Measurements from ENCODE around the gene SLC45A2.

Gene SLC45A2

GRCh38 chr5:33937017-33937706 lies 47.3 kb downstream of the SLC45A2 start:
- H3K4me3 ChIP-seq (ENCODE audit: low read depth, low read length): no peak overlapping the region
- TF ChIP-seq, protein P1, sequence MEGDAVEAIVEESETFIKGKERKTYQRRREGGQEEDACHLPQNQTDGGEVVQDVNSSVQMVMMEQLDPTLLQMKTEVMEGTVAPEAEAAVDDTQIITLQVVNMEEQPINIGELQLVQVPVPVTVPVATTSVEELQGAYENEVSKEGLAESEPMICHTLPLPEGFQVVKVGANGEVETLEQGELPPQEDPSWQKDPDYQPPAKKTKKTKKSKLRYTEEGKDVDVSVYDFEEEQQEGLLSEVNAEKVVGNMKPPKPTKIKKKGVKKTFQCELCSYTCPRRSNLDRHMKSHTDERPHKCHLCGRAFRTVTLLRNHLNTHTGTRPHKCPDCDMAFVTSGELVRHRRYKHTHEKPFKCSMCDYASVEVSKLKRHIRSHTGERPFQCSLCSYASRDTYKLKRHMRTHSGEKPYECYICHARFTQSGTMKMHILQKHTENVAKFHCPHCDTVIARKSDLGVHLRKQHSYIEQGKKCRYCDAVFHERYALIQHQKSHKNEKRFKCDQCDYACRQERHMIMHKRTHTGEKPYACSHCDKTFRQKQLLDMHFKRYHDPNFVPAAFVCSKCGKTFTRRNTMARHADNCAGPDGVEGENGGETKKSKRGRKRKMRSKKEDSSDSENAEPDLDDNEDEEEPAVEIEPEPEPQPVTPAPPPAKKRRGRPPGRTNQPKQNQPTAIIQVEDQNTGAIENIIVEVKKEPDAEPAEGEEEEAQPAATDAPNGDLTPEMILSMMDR (IDR thresholded peaks at IDR 0.05; ENCODE audit: borderline replicate concordance, insufficient read depth, low read depth, low read length): no peak

DNA sequence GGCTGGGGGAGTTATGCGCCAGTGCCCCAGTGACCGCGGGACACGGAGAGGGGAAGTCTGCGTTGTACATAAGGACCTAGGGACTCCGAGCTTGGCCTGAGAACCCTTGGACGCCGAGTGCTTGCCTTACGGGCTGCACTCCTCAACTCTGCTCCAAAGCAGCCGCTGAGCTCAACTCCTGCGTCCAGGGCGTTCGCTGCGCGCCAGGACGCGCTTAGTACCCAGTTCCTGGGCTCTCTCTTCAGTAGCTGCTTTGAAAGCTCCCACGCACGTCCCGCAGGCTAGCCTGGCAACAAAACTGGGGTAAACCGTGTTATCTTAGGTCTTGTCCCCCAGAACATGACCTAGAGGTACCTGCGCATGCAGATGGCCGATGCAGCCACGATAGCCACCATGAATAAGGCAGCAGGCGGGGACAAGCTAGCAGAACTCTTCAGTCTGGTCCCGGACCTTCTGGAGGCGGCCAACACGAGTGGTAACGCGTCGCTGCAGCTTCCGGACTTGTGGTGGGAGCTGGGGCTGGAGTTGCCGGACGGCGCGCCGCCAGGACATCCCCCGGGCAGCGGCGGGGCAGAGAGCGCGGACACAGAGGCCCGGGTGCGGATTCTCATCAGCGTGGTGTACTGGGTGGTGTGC lies 48.0 kb downstream of the SLC45A2 start, which contains the start of gene RXFP3:
Gene RXFP3, plus strand, starts transcription at position 6 of the 636 bp plus-strand sequence. Its CDS starts 355 bp downstream, at position 361.
- TF ChIP-seq, protein P1 (IDR thresholded peaks at IDR 0.05; ENCODE audit: borderline replicate concordance, insufficient read depth, low read depth, low read length): no peak
- H3K4me3 ChIP-seq (ENCODE audit: low read depth, low read length): no peak within 1 kb of the TSS

GRCh38 chr5:33936004-33936380 lies 48.5 kb downstream of the SLC45A2 start:
- H3K4me3 ChIP-seq (ENCODE audit: low read depth, low read length): no peak overlapping the region
- TF ChIP-seq, protein P1 (IDR thresholded peaks at IDR 0.05; ENCODE audit: borderline replicate concordance, insufficient read depth, low read depth, low read length): peak; percentile 19; the same call in 1 of the 2 replicates

- H3K4me3 ChIP-seq (ENCODE audit: low read depth, low read length): no peak overlapping the region
- TF ChIP-seq, protein P1 (IDR thresholded peaks at IDR 0.05; ENCODE audit: borderline replicate concordance, insufficient read depth, low read depth, low read length): no peak
Observed at GRCh38 chr5:33934176-33934575, 50.3 kb downstream of the SLC45A2 start.

DNA sequence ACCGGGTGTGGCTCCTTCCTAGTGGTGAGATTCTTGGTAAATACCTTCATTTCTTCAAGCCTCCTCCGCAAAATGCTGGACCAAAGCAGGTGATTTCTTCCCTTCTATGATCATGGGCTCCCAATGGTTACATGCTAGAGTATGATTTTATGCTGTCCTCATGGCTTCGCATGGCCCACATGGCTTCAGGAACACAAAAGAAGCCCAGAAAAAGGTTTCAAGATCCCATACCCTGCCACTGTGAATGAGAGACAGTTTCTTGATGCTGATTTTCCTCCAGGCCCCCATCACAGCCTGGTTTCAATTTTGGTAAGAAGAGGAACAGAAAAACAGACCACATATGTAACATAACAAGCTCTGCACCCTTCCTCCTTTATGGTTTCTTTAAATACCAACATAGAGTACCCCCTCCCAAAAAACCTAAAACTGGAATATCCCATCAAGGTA lies 50.7 kb downstream of the SLC45A2 start:
- H3K4me3 ChIP-seq (ENCODE audit: low read depth, low read length): no peak overlapping the region
- TF ChIP-seq, protein P1 (IDR thresholded peaks at IDR 0.05; ENCODE audit: borderline replicate concordance, insufficient read depth, low read depth, low read length): no peak

- H3K4me3 ChIP-seq (ENCODE audit: low read depth, low read length): no peak overlapping the region
- TF ChIP-seq, protein P1 (IDR thresholded peaks at IDR 0.05; ENCODE audit: borderline replicate concordance, insufficient read depth, low read depth, low read length): no peak
Observed at GRCh38 chr5:33931136-33931535, 53.4 kb downstream of the SLC45A2 start.

Data from GM12875 (cell line).